Hindlimb muscle (tissue), 1 donor: ENCODE measurements around the gene PLCG2. TPM values are rescaled to one million over a fixed set of nuclear protein-coding genes. Genes with fewer than 3 reads are reported as not detected.
"Not testable (repeated sequence)": the region's sequence is repeated elsewhere in the genome, so short reads cannot be mapped to it uniquely, and the experiment has no call there.

Source experiments
- DNase-seq: peaks from one replicate; pipeline ENCODE4 v3.0.0-alpha.2; 2013
- polyA plus RNA-seq: library from polyadenylated mRNA; unstranded; fragments of 120-200 nt; gene quantifications from one replicate; pipeline ENCODE4 v1.2.1, GENCODE V29; 2013; ENCODE audit not compliant: insufficient read length

PLCG2 gene
- polyA plus RNA-seq, 1 donor, result 8.8 TPM

DNA sequence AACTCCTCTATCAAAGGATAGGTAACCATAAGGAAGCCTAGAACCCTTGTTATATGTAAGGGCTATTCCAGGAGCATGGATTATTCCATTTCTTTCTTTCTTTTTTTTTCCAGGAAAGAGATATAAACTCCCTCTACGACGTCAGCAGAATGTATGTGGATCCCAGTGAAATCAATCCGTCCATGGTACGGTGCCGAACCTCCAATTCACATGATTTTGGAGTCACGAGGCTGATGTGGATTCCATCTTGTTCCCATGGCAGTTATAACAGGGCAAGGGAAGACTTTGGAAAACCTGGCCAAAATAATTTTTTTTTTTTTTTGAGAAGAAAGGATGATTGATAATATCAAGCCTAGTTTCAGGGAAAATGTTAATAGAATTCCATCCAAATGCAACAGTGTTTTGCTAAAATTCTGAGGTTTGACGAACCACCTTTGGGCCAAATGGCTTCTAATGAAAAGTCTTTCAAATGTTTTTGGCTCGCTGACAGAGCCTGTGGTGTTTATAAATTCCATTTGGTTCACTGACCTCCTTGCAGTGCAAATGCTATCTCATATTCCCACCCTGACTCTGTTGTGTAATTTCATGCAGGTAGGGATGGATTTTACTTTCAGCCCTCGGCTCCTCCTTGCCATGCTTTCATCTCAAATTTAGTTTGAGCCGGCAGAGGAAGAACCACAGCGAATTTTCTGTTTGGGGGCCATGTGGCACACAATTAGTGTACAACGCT is 142.2 kb downstream of the PLCG2 start:
- DNase-seq, result peak; percentile 54

- DNase-seq, result peak; percentile 36
Measured at GRCh38 chr16:81921843-81922584, 142.9 kb downstream of the PLCG2 start.

DNA sequence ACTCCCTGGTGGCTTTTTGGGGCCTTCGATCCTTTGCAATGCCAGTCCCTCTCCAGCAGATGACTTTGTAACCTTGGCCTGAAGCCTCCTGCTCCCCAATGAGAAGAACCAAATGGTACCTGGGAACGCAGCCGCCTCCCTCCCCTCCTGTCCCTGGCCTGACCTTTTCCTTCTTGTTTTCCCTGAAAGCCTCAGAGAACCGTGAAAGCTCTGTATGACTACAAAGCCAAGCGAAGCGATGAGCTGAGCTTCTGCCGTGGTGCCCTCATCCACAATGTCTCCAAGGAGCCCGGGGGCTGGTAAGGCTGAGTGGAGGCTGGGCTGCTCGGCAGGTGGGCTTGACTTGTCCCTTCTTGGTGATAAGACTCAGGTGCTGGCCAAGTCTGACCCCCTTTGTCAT is 144.2 kb downstream of the PLCG2 start:
- DNase-seq, result no peak

GRCh38 chr16:81925016-81925415 is 145.9 kb downstream of the PLCG2 start:
- DNase-seq, result no peak

- DNase-seq, result no peak
Measured at GRCh38 chr16:81926036-81926435, 146.9 kb downstream of the PLCG2 start.

GRCh38 chr16:81927561-81928185 is 148.6 kb downstream of the PLCG2 start:
- DNase-seq, result no peak

DNA sequence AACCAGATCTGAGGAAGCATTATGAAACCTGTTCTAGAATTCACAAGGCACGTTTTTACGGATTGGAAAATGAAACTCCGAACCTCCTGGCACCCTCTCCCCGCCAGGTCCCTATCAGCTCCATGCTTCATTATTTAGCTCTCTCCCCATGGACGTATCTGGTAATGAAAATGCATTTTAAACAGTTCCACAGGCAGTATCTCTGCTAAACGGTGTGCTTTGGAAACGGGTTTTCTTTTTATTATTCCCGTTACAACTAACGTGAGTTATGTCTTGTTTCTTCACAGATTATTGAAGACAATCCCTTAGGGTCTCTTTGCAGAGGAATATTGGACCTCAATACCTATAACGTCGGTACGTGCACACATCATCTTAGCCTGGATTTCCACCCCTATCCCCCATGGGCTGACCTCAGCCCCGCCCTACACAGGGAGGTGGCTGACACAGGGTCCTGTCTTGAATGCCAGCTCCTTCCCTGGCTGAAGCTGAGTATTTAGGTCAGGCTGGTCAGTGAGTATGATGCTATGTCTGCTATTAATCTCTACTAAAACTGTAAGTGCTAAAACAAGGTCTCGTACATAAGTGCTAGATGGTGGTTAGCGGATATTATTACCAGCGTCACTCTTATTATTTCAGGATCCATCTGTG is 149.3 kb downstream of the PLCG2 start:
- DNase-seq, result no peak

GRCh38 chr16:81928975-81929374 is 149.9 kb downstream of the PLCG2 start:
- DNase-seq, result no peak

- no peak for DNase-seq
Measured at GRCh38 chr16:81929841-81930240, 150.8 kb downstream of the PLCG2 start.

DNA sequence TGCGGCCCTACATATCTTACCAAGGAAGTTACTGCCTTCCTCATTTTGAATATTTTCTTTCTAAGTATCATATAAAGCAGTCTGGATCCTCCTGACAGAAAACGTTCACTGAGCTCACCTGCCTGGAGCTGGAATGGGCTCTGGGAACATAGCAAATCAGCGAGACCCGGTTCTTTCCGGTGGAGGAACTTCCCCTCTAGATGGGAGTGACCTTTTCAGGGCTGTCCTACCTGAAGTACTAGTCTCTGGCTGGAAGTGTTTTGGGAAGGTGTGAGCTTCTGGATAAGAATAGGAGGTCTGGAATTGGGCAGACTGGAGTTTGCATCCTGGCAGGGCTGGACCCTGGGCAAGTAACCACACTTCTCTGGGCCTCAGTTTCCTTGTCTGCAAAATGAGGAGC is 152.8 kb downstream of the PLCG2 start:
- DNase-seq, result no peak

GRCh38 chr16:81932668-81933067 is 153.6 kb downstream of the PLCG2 start:
- no peak for DNase-seq

- DNase-seq, result no peak
Measured at GRCh38 chr16:81933361-81933760, 154.3 kb downstream of the PLCG2 start.

GRCh38 chr16:81934711-81935110 is 155.6 kb downstream of the PLCG2 start:
- DNase-seq, result not testable (repeated sequence)

- DNase-seq, result no peak
Measured at GRCh38 chr16:81936209-81937000, 157.3 kb downstream of the PLCG2 start.

- DNase-seq, result no peak
Measured at GRCh38 chr16:81937305-81938038, 158.4 kb downstream of the PLCG2 start.

GRCh38 chr16:81938326-81939163 is 159.5 kb downstream of the PLCG2 start:
- no peak for DNase-seq

DNA sequence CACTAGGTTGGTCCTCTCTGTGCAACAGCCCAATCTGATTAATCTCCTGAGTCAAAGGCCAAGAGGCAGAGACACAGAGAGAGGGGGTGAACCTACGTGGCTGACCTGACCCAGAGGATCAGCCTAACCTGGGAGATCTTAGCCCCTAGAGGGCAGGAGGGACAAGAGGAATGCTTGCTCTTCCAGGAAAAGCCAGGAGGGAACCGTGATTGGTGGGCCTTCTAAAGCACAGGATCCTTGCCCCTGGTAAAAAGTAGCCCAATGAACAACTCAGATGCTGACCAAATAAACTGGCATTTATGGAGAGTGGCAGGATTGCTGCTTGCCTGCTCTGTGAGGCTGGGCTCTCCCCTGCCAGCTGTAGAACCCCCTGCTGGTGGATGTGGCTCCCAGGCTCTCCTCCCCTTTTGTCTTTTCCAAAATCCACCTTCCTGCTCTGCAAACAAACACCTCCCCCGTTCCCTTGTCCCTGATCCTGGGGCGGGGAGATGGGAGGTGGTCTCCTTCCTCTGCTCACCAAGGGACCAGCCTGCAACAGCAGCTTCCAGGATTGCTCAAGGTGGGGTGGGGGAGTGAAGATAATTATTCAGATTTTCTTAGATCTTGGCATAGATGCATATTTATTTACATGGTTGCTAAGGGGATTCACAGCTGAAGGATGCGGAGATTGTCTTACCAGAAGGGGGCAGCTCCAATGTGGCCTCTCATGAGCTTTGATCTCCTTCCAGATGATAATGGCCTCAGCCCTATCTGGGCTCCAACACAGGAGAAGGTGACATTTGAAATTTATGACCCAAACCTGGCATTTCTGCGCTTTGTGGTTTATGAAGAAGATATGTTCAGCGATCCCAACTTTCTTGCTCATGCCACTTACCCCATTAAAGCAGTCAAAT is 160.3 kb downstream of the PLCG2 start:
- DNase-seq, result no peak

- DNase-seq, result peak; percentile 29
Measured at GRCh38 chr16:81940781-81941560, 161.9 kb downstream of the PLCG2 start.
